NT2/D1 (cell line): ENCODE measurements around the gene HHLA2.

ENCODE experiments used
- DNase-seq: peaks from one replicate; pipeline ENCODE4 v3.0.0-alpha.2; 2011; ENCODE audit warnings: low read depth, low spot score
- H3K27me3 ChIP-seq: 2 replicates; pipeline ENCODE4 v1.6.0; 2011; ENCODE audit warnings: mild to moderate bottlenecking; ENCODE audit not compliant: insufficient read length, insufficient read depth
- H3K36me3 ChIP-seq: 2 replicates; pipeline ENCODE4 v1.6.1; 2011; ENCODE audit warnings: mild to moderate bottlenecking, low read length, mixed read lengths; ENCODE audit not compliant: insufficient read depth, insufficient read length
- H3K4me1 ChIP-seq: 2 replicates; pipeline ENCODE4 v1.5.1; 2011; ENCODE audit not compliant: insufficient read depth, insufficient read length
- H3K4me3 ChIP-seq: 2 replicates; pipeline ENCODE4 v1.5.1; 2011; ENCODE audit warnings: low read depth; ENCODE audit not compliant: insufficient read length
- H3K9ac ChIP-seq: 2 replicates; pipeline ENCODE4 v1.6.0; 2011; ENCODE audit warnings: low read depth; ENCODE audit not compliant: insufficient read length
- H3K9me3 ChIP-seq: 2 replicates; pipeline ENCODE4 v1.5.1; 2011; ENCODE audit warnings: mild to moderate bottlenecking, low read length; ENCODE audit not compliant: insufficient read depth
- SUZ12 ChIP-seq: IDR thresholded peaks from 2 replicates; pipeline ENCODE4 v1.6.1; 2011; ENCODE audit not compliant: insufficient read length, insufficient read depth; ENCODE audit errors: extremely low read depth
- YY1 ChIP-seq: IDR thresholded peaks from 2 replicates; pipeline ENCODE4 v1.6.1; 2011; ENCODE audit not compliant: insufficient read length, insufficient read depth
- ZNF274 ChIP-seq: IDR thresholded peaks from 2 replicates; pipeline ENCODE4 v1.6.1; 2011; ENCODE audit warnings: mild to moderate bottlenecking, low read depth, low read length

Gene HHLA2

DNA sequence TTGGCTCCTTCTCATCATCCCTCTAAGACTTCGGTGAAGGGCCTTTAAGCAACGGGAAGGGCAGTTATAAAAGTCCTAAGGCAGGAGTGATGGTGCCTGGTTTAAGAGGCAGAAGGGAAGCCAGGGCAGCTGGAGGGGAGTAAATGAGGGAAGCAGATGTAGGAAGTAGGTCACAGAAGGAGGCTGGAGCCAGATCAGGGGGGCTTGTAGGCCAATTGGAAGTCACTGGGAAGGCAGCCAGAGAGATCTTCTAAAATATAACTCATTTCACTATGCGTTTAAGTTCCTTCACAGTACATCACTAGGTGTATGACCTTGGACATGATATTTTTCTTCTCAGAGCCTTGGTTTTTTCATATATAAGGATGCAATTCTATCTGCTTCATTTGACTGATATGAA, 119.3 kb downstream of the HHLA2 start:
- H3K9me3 ChIP-seq, result peaks cover 1% of the 10 kb centered on the region; the same call in 1 of the 2 replicates
- H3K9ac ChIP-seq, result no peak overlapping the region
- TF ChIP-seq YY1 (no peak), SUZ12 (no peak), ZNF274 (no peak)
- no peaks in the 10 kb centered on the region for H3K36me3 ChIP-seq
- DNase-seq, result no peak
- no peak overlapping the region for H3K4me3 ChIP-seq
- H3K4me1 ChIP-seq, result no peaks in the 10 kb centered on the region
- no peaks in the 10 kb centered on the region for H3K27me3 ChIP-seq

GRCh38 chr3:108416111-108416869, 119.9 kb downstream of the HHLA2 start:
- TF ChIP-seq ZNF274 (no peak), SUZ12 (no peak), YY1 (no peak)
- no peaks in the 10 kb centered on the region for H3K4me1 ChIP-seq
- no peaks in the 10 kb centered on the region for H3K9me3 ChIP-seq
- no peak overlapping the region for H3K9ac ChIP-seq
- no peak overlapping the region for H3K4me3 ChIP-seq
- no peaks in the 10 kb centered on the region for H3K27me3 ChIP-seq
- no peaks in the 10 kb centered on the region for H3K36me3 ChIP-seq
- no peak for DNase-seq

- H3K9me3 ChIP-seq, result no peaks in the 10 kb centered on the region
- no peaks in the 10 kb centered on the region for H3K27me3 ChIP-seq
- no peaks in the 10 kb centered on the region for H3K4me1 ChIP-seq
- DNase-seq, result no peak
- no peaks in the 10 kb centered on the region for H3K36me3 ChIP-seq
- no peak overlapping the region for H3K9ac ChIP-seq
- no peak overlapping the region for H3K4me3 ChIP-seq
- TF ChIP-seq ZNF274 (no peak), YY1 (no peak), SUZ12 (no peak)
Measured at GRCh38 chr3:108420926-108421325, 124.6 kb downstream of the HHLA2 start.
